ENCODE measurements around the gene C10orf67.
"Not testable (repeated sequence)": the region's sequence is repeated elsewhere in the genome, so short reads cannot be mapped to it uniquely, and the experiment has no call there.

The C10orf67 gene

GRCh38 chr10:23293973-23294590, 50.5 kb downstream of the C10orf67 start:
- no peak overlapping the region for H3K4me3 ChIP-seq (ENCODE audit: low read depth, low read length)
- H3K4me1 ChIP-seq (ENCODE audit: control insufficient read depth, insufficient read depth, low read length, unreplicated experiment), result no peaks in the 10 kb centered on the region
- H3K27me3 ChIP-seq (ENCODE audit: insufficient read depth, low read length), result peaks cover 54% of the 10 kb centered on the region
- no peak overlapping the region for H2AFZ ChIP-seq (ENCODE audit: low read length, unreplicated experiment)
- H3K79me2 ChIP-seq (ENCODE audit: control insufficient read depth, insufficient read depth, low read length, unreplicated experiment), result no peaks in the 10 kb centered on the region
- no peak overlapping the region for H3K27ac ChIP-seq (ENCODE audit: low read depth, low read length)
- H3K36me3 ChIP-seq (ENCODE audit: insufficient read depth, low read length), result no peaks in the 10 kb centered on the region

- H3K27me3 ChIP-seq (ENCODE audit: insufficient read depth, low read length), result peaks cover 59% of the 10 kb centered on the region
- no peak overlapping the region for H2AFZ ChIP-seq (ENCODE audit: low read length, unreplicated experiment)
- H3K79me2 ChIP-seq (ENCODE audit: control insufficient read depth, insufficient read depth, low read length, unreplicated experiment), result no peaks in the 10 kb centered on the region
- H3K27ac ChIP-seq (ENCODE audit: low read depth, low read length), result no peak overlapping the region
- no peak overlapping the region for H3K4me3 ChIP-seq (ENCODE audit: low read depth, low read length)
- no peaks in the 10 kb centered on the region for H3K36me3 ChIP-seq (ENCODE audit: insufficient read depth, low read length)
- no peaks in the 10 kb centered on the region for H3K4me1 ChIP-seq (ENCODE audit: control insufficient read depth, insufficient read depth, low read length, unreplicated experiment)
Observed at GRCh38 chr10:23293145-23293724, 51.4 kb downstream of the C10orf67 start.

- Histone ChIP-seq H3K4me1 (ENCODE audit: control insufficient read depth, insufficient read depth, low read length, unreplicated experiment) (no peaks in the 10 kb centered on the region), H3K27me3 (ENCODE audit: insufficient read depth, low read length) (peaks cover 59% of the 10 kb centered on the region), H3K79me2 (ENCODE audit: control insufficient read depth, insufficient read depth, low read length, unreplicated experiment) (no peaks in the 10 kb centered on the region), H3K36me3 (ENCODE audit: insufficient read depth, low read length) (no peaks in the 10 kb centered on the region), H3K4me3 (ENCODE audit: low read depth, low read length) (no peak overlapping the region), H2AFZ (ENCODE audit: low read length, unreplicated experiment) (no peak overlapping the region), H3K27ac (ENCODE audit: low read depth, low read length) (no peak overlapping the region)
Observed at GRCh38 chr10:23291551-23292334, 52.9 kb downstream of the C10orf67 start.

- Histone ChIP-seq H2AFZ (ENCODE audit: low read length, unreplicated experiment) (no peak overlapping the region), H3K79me2 (ENCODE audit: control insufficient read depth, insufficient read depth, low read length, unreplicated experiment) (no peaks in the 10 kb centered on the region), H3K27me3 (ENCODE audit: insufficient read depth, low read length) (peaks cover 48% of the 10 kb centered on the region), H3K4me1 (ENCODE audit: control insufficient read depth, insufficient read depth, low read length, unreplicated experiment) (no peaks in the 10 kb centered on the region), H3K27ac (ENCODE audit: low read depth, low read length) (no peak overlapping the region), H3K36me3 (ENCODE audit: insufficient read depth, low read length) (no peaks in the 10 kb centered on the region), H3K4me3 (ENCODE audit: low read depth, low read length) (no peak overlapping the region)
Observed at GRCh38 chr10:23284674-23285335, 59.8 kb downstream of the C10orf67 start.

GRCh38 chr10:23284155-23284554, 60.4 kb downstream of the C10orf67 start:
- no peak overlapping the region for H3K27ac ChIP-seq (ENCODE audit: low read depth, low read length)
- H3K4me1 ChIP-seq (ENCODE audit: control insufficient read depth, insufficient read depth, low read length, unreplicated experiment), result no peaks in the 10 kb centered on the region
- no peak overlapping the region for H2AFZ ChIP-seq (ENCODE audit: low read length, unreplicated experiment)
- H3K36me3 ChIP-seq (ENCODE audit: insufficient read depth, low read length), result no peaks in the 10 kb centered on the region
- H3K79me2 ChIP-seq (ENCODE audit: control insufficient read depth, insufficient read depth, low read length, unreplicated experiment), result no peaks in the 10 kb centered on the region
- H3K4me3 ChIP-seq (ENCODE audit: low read depth, low read length), result no peak overlapping the region
- peaks cover 45% of the 10 kb centered on the region for H3K27me3 ChIP-seq (ENCODE audit: insufficient read depth, low read length)

- no peak overlapping the region for H2AFZ ChIP-seq (ENCODE audit: low read length, unreplicated experiment)
- H3K4me1 ChIP-seq (ENCODE audit: control insufficient read depth, insufficient read depth, low read length, unreplicated experiment), result no peaks in the 10 kb centered on the region
- H3K79me2 ChIP-seq (ENCODE audit: control insufficient read depth, insufficient read depth, low read length, unreplicated experiment), result no peaks in the 10 kb centered on the region
Observed at GRCh38 chr10:23283680-23284079, 60.9 kb downstream of the C10orf67 start.

GRCh38 chr10:23281044-23281433, 63.6 kb downstream of the C10orf67 start:
- no peaks in the 10 kb centered on the region for H3K79me2 ChIP-seq (ENCODE audit: control insufficient read depth, insufficient read depth, low read length, unreplicated experiment)
- H3K36me3 ChIP-seq (ENCODE audit: insufficient read depth, low read length), result no peaks in the 10 kb centered on the region
- no peak overlapping the region for H2AFZ ChIP-seq (ENCODE audit: low read length, unreplicated experiment)
- no peaks in the 10 kb centered on the region for H3K4me1 ChIP-seq (ENCODE audit: control insufficient read depth, insufficient read depth, low read length, unreplicated experiment)
- H3K4me3 ChIP-seq (ENCODE audit: low read depth, low read length), result no peak overlapping the region
- no peak overlapping the region for H3K27ac ChIP-seq (ENCODE audit: low read depth, low read length)
- H3K27me3 ChIP-seq (ENCODE audit: insufficient read depth, low read length), result peaks cover 41% of the 10 kb centered on the region; the same call in 1 of the 2 replicates

More at GRCh38 chr10:23283680-23284079, 60.9 kb downstream of the C10orf67 start:
- Histone ChIP-seq H3K36me3 (ENCODE audit: insufficient read depth, low read length) (no peaks in the 10 kb centered on the region), H3K4me3 (ENCODE audit: low read depth, low read length) (no peak overlapping the region), H3K27me3 (ENCODE audit: insufficient read depth, low read length) (peaks cover 42% of the 10 kb centered on the region), H3K27ac (ENCODE audit: low read depth, low read length) (no peak overlapping the region)

- Histone ChIP-seq H2AFZ (ENCODE audit: low read length, unreplicated experiment) (no peak overlapping the region), H3K4me1 (ENCODE audit: control insufficient read depth, insufficient read depth, low read length, unreplicated experiment) (no peaks in the 10 kb centered on the region), H3K79me2 (ENCODE audit: control insufficient read depth, insufficient read depth, low read length, unreplicated experiment) (no peaks in the 10 kb centered on the region), H3K27me3 (ENCODE audit: insufficient read depth, low read length) (peaks cover 41% of the 10 kb centered on the region; the same call in 1 of the 2 replicates), H3K36me3 (ENCODE audit: insufficient read depth, low read length) (no peaks in the 10 kb centered on the region), H3K4me3 (ENCODE audit: low read depth, low read length) (no peak overlapping the region), H3K27ac (ENCODE audit: low read depth, low read length) (no peak overlapping the region)
Observed at GRCh38 chr10:23280419-23281043, 64.1 kb downstream of the C10orf67 start.

- no peak overlapping the region for H3K4me3 ChIP-seq (ENCODE audit: low read depth, low read length)
- H3K36me3 ChIP-seq (ENCODE audit: insufficient read depth, low read length), result no peaks in the 10 kb centered on the region
- peaks cover 7% of the 10 kb centered on the region; the same call in 1 of the 2 replicates for H3K27me3 ChIP-seq (ENCODE audit: insufficient read depth, low read length)
- H3K79me2 ChIP-seq (ENCODE audit: control insufficient read depth, insufficient read depth, low read length, unreplicated experiment), result no peaks in the 10 kb centered on the region
- H2AFZ ChIP-seq (ENCODE audit: low read length, unreplicated experiment), result no peak overlapping the region
- H3K4me1 ChIP-seq (ENCODE audit: control insufficient read depth, insufficient read depth, low read length, unreplicated experiment), result no peaks in the 10 kb centered on the region
- H3K27ac ChIP-seq (ENCODE audit: low read depth, low read length), result no peak overlapping the region
Observed at GRCh38 chr10:23275355-23275754, 69.2 kb downstream of the C10orf67 start.

- H3K79me2 ChIP-seq (ENCODE audit: control insufficient read depth, insufficient read depth, low read length, unreplicated experiment); H3K36me3 ChIP-seq (ENCODE audit: insufficient read depth, low read length); H3K4me3 ChIP-seq (ENCODE audit: low read depth, low read length); H2AFZ ChIP-seq (ENCODE audit: low read length, unreplicated experiment); H3K4me1 ChIP-seq (ENCODE audit: control insufficient read depth, insufficient read depth, low read length, unreplicated experiment); H3K27ac ChIP-seq (ENCODE audit: low read depth, low read length); H3K27me3 ChIP-seq (ENCODE audit: insufficient read depth, low read length): not testable (repeated sequence)
Observed at GRCh38 chr10:23274179-23274578, 70.4 kb downstream of the C10orf67 start.

All from ACC112 (cell line).